HepG2 (cell line): ENCODE results near the gene NPDC1. TPM values are rescaled to one million over a fixed set of nuclear protein-coding genes. Genes with fewer than 3 reads are reported as not detected.

Source experiments
- ATF5 ChIP-seq: sonication (generic); formaldehyde crosslinking; IDR thresholded peaks from 2 replicates; pipeline ENCODE4 v1.4.0; 2020; ENCODE audit warnings: mild to moderate bottlenecking, low read depth, missing genetic modification reagents
- BRD4 ChIP-seq: sonication (generic); formaldehyde crosslinking; IDR thresholded peaks from 2 replicates; pipeline ENCODE4 v1.4.0; 2020; ENCODE audit warnings: missing genetic modification reagents
- E2F5 ChIP-seq: sonication (generic); formaldehyde crosslinking; conservative IDR thresholded peaks from 2 replicates; pipeline ENCODE4 v1.4.0; 2020; ENCODE audit warnings: missing genetic modification reagents
- ETS1 ChIP-seq: sonication (generic); formaldehyde crosslinking; IDR thresholded peaks from 2 replicates; pipeline ENCODE4 v1.4.0; 2020; ENCODE audit warnings: missing genetic modification reagents
- HINFP ChIP-seq: sonication (generic); formaldehyde crosslinking; IDR thresholded peaks from 2 replicates; pipeline ENCODE4 v1.4.0; 2020; ENCODE audit warnings: low read depth, mild to moderate bottlenecking, missing genetic modification reagents
- SETDB1 ChIP-seq: sonication (generic); formaldehyde crosslinking; IDR thresholded peaks from 2 replicates; pipeline ENCODE4 v1.5.1; 2020; ENCODE audit warnings: missing genetic modification reagents, mild to moderate bottlenecking, borderline replicate concordance
- TAF15 ChIP-seq: fragments of 200-400 bp; formaldehyde crosslinking; IDR thresholded peaks from one replicate; pipeline ENCODE4 v1.6.1; 2018; ENCODE audit warnings: mild to moderate bottlenecking, low read depth, low read length; ENCODE audit not compliant: poor library complexity, severe bottlenecking
- TBL1XR1 ChIP-seq: fragments of 150-350 bp; IDR thresholded peaks from 2 replicates; pipeline ENCODE4 v1.6.1; 2014; ENCODE audit warnings: borderline replicate concordance, low read length; ENCODE audit not compliant: partially characterized antibody
- ZBTB37 ChIP-seq: sonication (generic); formaldehyde crosslinking; IDR thresholded peaks from 2 replicates; pipeline ENCODE4 v1.4.0; 2020; ENCODE audit warnings: mild to moderate bottlenecking, missing genetic modification reagents
- ZBTB46 ChIP-seq: sonication (generic); formaldehyde crosslinking; IDR thresholded peaks from 2 replicates; pipeline ENCODE4 v1.4.0; 2020; ENCODE audit warnings: mild to moderate bottlenecking, missing genetic modification reagents, borderline replicate concordance
- ZNF274 ChIP-seq: sonication (generic); formaldehyde crosslinking; IDR thresholded peaks from 2 replicates; pipeline ENCODE4 v1.5.1; 2020; ENCODE audit warnings: mild to moderate bottlenecking, missing genetic modification reagents
- ZNF350 ChIP-seq: sonication (generic); formaldehyde crosslinking; IDR thresholded peaks from 2 replicates; pipeline ENCODE4 v1.4.0; 2020; ENCODE audit warnings: mild to moderate bottlenecking, low read depth, missing genetic modification reagents, borderline replicate concordance
- ZNF564 ChIP-seq: sonication (generic); formaldehyde crosslinking; IDR thresholded peaks from 2 replicates; pipeline ENCODE4 v1.8.1; 2023; ENCODE audit warnings: mild to moderate bottlenecking, missing genetic modification reagents
- ZNF605 ChIP-seq: sonication (generic); formaldehyde crosslinking; IDR thresholded peaks from 2 replicates; pipeline ENCODE4 v1.8.0; 2022; ENCODE audit warnings: mild to moderate bottlenecking, missing genetic modification reagents
- polyA plus RNA-seq, 8 experiments: library from polyadenylated mRNA; depleted of rRNA in 3 of 8; stranded (reverse) in 7 of 8; unstranded in 1 of 8; fragments of >200 nt; fragmentation: Illumina TruSeq in 4 of 8; extraction: Trizol in 4 of 8; gene quantifications; 2 replicates each; pipeline versions ENCODE4 v1.2.1 to v1.2.3, GENCODE V29; 2011 to 2016; ENCODE audit warnings: low read depth in 4 of 8, missing spikeins in 1 of 8, mixed read lengths in 1 of 8; ENCODE audit not compliant: insufficient read depth in 1 of 8
- total RNA-seq, 5 experiments: library from RNA; depleted of rRNA; stranded (reverse); fragments of >200 nt; fragmentation: Illumina TruSeq; extraction: Trizol; gene quantifications; 2 replicates each; pipeline ENCODE4 v1.2.3, GENCODE V29; 2016; ENCODE audit warnings: low read depth in 1 of 5
- TF ChIP-seq, protein P1 (sequence below): sonication (generic); formaldehyde crosslinking; IDR thresholded peaks from 2 replicates; pipeline ENCODE4 v1.4.0; 2020; ENCODE audit warnings: missing genetic modification reagents
- TF ChIP-seq, protein P2 (sequence below): sonication (generic); formaldehyde crosslinking; IDR thresholded peaks from 2 replicates; pipeline ENCODE4 v1.8.1; 2023; ENCODE audit warnings: mild to moderate bottlenecking, missing genetic modification reagents
- TF ChIP-seq, protein P3 (sequence below): IDR thresholded peaks from 2 replicates; pipeline ENCODE4 v1.6.1; 2012; ENCODE audit warnings: inconsistent platforms

Gene NPDC1
- total and polyA plus RNA-seq, 2 of the 13 experiments (the other 11 are each of a cell fraction or from before 2014, with no cell fraction given): 0.84 to 5.4 TPM

DNA sequence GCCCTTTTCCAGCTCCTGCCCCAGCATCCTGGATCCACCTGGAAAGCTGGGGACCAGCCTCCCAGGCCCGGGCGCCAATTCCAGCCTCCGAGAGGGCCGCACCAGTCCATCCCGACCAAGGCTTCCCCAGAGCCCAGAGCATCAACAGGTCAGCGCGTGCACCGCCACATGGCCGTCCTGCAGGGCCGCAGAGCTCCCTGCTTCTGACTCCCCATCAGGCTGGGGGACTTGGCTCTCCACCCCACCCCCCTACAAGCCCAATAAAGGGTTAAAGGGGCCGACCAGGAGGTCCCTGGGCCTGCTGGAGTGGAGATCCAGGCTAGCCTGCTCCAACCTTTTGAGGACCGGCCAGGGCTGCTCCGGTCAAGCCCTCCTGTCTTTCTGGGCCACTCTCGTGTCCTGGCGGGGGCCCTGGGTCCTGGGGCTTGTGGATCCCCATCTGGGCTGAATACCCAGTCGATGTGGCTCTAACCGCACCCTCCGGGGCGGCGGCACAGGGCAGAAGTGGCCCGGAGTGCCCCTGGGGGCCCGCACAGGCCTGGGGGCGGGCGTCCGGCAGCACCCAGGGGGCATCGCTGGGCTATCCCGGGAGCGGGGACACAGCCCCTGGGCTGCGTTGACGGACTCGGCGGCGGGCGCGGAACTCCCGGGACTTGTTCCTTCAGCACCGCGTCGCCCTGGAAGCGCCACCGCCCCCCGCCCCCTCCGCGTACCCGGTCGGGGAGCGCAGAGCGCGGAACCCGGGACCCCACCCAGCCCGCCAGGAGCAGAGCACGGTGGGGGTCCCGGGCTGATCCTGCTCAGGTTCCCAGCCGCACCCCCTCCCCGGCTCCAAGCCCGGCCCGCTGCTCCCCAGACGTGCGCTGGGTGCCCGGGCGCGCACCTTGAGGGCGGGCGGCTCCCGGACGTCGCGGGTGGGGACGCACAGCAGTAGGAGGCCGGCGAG is 7.3 kb upstream of the NPDC1 start (continued):
- TF ChIP-seq ZNF350 (CRISPR knock-in tag) (peak; percentile 29; the same call in 1 of the 2 replicates), BRD4 (CRISPR knock-in tag) (no peak), TAF15 (no peak), ETS1 (CRISPR knock-in tag) (no peak), E2F5 (no peak), ZNF605 (CRISPR knock-in tag) (peak; percentile 77), ZBTB37 (CRISPR knock-in tag) (no peak), HINFP (CRISPR knock-in tag) (0 out of 2 replicates have a peak, but pooled peaks have one; percentile 25), ZNF564 (CRISPR knock-in tag) (no peak), SETDB1 (CRISPR knock-in tag) (no peak), ATF5 (CRISPR knock-in tag) (no peak), ZNF274 (CRISPR knock-in tag) (no peak; the same call in none of the 2 replicates), ZBTB46 (CRISPR knock-in tag) (no peak), TBL1XR1 (no peak)
- TF ChIP-seq, protein P1, sequence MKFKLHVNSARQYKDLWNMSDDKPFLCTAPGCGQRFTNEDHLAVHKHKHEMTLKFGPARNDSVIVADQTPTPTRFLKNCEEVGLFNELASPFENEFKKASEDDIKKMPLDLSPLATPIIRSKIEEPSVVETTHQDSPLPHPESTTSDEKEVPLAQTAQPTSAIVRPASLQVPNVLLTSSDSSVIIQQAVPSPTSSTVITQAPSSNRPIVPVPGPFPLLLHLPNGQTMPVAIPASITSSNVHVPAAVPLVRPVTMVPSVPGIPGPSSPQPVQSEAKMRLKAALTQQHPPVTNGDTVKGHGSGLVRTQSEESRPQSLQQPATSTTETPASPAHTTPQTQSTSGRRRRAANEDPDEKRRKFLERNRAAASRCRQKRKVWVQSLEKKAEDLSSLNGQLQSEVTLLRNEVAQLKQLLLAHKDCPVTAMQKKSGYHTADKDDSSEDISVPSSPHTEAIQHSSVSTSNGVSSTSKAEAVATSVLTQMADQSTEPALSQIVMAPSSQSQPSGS (CRISPR knock-in tag): no peak
- TF ChIP-seq, protein P2, sequence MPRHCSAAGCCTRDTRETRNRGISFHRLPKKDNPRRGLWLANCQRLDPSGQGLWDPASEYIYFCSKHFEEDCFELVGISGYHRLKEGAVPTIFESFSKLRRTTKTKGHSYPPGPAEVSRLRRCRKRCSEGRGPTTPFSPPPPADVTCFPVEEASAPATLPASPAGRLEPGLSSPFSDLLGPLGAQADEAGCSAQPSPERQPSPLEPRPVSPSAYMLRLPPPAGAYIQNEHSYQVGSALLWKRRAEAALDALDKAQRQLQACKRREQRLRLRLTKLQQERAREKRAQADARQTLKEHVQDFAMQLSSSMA (CRISPR knock-in tag): no peak
- TF ChIP-seq, protein P3, sequence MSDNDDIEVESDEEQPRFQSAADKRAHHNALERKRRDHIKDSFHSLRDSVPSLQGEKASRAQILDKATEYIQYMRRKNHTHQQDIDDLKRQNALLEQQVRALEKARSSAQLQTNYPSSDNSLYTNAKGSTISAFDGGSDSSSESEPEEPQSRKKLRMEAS: peak; percentile 85
